GM21529 (cell line): ENCODE data around the gene BTBD6.

Experiments
- ATAC-seq: cut with Tn5 transposase; IDR thresholded peaks from one replicate; pipeline ENCODE4 v1.9.1; 2021; ENCODE audit not compliant: unreplicated experiment

Gene BTBD6

DNA sequence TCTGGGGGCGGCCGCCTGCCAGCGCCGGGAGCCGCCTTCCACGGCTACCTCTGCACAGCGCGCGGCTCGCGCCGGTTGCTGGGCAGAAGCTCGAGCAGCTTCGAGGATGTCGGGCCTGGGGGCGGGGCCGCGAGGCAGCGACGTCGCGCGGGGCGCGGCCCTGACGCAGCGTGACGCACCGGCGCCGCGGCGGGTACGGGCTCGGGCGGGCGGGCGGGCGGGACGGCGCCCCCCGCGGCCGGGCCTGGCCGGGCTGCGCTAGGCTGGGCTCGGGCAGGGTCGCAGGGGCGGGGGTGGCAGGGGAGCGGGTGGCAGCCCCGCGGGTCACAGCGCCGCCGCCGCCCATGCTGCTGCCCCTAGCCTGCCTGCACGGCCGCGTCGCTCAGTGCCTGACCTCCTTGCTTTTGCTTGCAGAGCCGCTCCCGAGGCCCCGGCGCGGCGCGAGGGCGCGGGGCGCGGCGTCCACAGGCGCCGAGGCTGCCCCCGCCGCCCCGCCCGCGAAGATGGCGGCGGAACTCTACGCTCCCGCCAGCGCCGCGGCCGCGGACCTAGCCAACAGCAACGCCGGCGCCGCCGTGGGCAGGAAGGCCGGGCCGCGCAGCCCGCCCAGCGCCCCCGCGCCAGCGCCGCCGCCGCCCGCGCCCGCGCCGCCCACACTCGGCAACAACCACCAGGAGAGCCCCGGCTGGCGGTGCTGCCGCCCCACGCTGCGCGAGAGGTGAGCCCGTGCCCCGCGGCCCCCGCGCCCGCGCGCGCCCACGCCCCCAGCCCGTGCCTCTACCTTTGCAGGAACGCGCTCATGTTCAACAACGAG, at the start of gene BTBD6:
Gene BTBD6 (plus strand): TSS at position 166 of the 814 bp plus-strand sequence. CDS start 179 bp downstream, at position 345.
- peak; percentile 87 for ATAC-seq

DNA sequence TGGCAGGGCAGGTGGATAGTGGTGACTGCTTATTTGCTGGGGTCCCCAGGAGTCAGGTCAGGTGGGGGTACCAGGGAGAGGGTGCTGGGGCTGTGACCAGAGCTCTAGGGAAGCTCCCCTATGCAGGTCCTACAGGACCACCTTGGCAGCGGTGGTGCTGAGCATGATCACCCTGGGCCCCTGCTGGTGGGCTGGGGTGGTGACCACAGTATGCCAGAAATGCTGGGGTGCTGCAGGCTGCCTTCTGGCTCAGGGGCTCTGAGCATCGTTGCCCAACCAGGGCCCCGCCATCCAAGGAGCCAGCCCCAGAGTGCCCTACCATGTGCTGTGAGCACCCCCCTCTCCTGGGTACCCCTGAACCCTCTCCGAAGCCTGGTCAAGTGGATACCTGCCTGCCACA, 49.7 kb upstream of the BTBD6 start:
- ATAC-seq, result no peak

DNA sequence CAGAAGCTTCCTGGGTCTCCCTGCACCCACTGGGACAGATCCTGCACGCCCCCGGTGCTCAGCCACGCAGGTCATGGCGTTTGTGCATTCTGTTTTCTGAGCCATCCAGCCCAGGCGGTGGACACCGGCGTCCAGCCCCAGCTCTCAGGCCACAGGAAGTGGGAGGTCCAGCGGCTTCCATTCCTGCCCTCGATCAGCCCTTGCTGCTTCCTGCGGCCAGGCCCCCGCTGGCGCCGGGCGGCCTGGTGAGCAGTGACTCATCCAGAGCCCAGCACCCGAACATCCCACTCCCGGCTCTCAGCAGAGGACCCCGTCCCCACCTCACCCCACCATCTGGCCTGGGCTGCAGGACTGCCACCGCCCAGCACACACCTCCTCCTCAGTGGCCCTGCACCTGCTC, 49.2 kb upstream of the BTBD6 start:
- no peak for ATAC-seq

DNA sequence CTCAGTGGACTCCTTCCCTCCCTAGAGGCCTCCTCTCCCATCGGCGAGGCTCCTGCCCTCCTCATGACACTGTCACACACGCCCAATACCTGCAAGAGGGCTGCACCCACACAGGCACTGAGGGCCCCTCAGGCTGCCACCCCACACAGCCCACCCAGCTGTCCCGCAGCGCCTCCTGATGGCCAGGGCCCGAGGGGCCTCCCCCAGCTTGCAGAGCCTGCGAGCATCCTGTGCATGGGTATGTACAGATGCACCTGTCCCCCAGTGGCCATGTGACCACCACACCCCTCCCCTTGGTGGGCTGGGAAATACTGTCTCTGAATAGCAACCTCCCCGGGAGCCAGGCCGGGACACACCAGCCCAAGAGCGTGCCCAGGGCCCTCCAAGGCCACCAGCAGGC, 48.3 kb upstream of the BTBD6 start:
- ATAC-seq, result no peak

DNA sequence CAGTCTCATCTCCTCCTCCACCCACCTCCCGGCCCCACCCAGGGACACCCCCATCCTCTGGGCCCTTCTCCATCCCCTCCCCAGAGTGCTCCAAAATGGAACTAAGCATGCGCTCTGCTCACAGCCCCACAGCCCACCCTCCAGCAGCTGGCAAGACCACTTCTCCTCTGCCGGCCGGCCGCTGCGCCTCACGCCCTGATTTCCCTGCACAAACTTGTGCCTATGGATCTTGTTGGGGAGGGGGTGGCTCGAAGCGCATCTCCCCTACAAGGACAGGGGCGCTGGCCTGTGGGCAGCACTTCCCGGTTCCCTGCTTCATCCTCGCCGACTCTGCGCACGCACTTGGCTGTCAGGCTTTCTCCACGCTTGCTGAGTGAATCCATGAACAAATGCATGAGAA, 47.7 kb upstream of the BTBD6 start:
- ATAC-seq, result no peak

DNA sequence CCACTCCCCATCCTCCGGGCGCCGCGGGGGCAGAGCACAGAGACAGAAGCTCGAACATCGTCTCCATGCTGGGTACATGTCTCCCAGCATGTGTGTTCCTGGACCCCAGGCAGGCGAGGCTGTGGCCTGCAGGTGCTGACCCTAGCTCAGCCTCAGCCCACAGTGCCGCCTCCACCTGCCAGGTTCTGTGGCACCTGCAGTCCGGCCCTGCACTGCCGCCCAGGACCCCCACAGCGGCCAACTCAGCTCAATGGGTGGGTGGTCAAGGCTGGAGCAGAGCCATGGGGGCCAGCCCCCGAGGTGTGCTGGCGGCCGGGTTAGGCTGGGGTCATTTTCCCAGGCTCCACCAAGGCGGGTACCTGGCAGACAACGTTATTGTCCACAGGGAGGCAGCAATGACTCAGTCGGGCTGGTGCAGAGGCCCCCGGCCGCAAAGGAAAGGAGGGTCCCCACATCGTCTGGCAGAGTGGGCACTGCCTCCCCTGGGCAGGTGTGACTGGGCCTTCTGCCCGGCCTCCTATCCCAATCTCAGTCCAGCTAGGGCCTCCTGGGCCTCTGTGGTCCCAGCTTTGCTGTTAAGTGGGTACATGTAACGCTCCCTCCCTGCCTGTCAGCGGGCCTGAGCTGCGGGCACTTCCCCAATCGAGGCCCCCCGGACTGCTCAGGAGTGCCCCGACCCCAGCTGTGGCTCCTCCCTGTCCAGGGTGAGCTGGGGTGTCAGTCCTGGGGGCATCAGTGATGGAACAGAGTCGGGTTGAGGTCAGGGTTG, 47.0 kb upstream of the BTBD6 start:
- ATAC-seq, result no peak

DNA sequence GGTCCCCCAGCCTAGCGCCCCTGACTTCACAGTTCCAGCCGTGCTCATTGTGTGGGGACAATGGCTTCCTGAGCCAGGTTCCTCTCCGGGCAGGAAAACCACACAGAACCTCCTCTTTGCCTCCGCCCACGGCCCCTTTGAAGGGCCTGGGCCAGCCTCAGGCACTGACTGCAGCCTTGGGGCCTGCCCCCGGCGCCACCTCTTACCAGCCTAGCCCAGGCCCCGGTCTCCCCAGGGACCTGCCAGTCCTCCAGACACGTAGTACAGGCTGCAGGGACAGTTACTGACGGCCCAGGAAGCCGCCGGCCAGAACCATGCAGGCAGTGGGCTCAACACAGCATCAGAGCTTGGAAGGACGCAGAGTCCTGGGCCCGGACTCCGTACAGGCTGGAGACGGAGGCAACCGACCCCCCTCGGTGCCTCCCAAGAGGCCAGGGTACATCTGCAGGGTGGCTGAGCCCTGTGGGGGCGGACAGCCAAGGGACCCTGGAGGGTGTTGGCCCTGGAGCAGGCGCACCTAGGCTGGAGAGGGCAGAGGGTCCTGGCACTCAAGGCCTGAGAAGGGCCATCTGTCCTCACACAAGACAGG, 46.3 kb upstream of the BTBD6 start:
- no peak for ATAC-seq

DNA sequence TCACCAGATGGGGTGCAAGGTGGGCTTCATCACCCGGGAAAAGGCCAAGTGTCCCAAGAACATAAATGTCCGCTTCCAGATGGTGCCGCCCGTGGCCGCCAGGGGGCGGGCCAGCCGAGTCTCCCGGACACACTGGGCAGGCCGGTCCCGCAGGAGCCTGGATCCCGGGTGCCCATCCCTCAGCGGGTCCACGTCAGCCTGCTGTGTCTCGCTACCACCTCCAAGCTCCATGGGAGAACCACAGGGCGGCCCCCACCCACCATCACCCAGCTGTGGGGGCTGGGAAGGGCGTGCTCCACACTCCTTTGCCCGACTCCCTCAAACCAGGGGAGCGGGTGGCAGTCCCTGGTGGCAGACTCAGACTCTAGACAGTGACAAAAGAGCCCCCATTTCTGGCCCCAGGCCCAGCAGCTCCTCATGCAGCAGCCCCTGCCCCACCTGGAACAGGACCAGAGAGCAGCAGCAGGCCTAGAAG, 45.2 kb upstream of the BTBD6 start:
- no peak for ATAC-seq

DNA sequence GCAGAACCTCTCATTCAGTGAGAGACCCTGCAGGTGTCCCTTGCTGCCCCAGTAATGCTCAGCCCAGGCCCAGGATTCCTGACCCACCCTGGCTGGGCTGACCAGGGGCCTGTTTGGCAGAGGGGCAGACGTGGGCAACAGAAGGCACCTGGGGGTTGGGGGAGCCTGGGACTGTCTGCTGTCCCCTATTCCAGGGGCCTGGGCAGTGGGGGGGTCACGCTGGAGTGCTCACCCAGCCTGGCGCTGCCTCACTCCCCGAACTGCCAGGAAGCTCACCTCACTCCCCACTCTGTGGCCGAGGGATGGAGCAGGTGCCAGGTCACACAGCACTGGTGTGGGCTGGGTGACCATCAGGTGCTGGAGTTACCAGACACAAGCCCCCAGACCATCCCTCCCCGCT, 44.6 kb upstream of the BTBD6 start:
- ATAC-seq, result no peak

DNA sequence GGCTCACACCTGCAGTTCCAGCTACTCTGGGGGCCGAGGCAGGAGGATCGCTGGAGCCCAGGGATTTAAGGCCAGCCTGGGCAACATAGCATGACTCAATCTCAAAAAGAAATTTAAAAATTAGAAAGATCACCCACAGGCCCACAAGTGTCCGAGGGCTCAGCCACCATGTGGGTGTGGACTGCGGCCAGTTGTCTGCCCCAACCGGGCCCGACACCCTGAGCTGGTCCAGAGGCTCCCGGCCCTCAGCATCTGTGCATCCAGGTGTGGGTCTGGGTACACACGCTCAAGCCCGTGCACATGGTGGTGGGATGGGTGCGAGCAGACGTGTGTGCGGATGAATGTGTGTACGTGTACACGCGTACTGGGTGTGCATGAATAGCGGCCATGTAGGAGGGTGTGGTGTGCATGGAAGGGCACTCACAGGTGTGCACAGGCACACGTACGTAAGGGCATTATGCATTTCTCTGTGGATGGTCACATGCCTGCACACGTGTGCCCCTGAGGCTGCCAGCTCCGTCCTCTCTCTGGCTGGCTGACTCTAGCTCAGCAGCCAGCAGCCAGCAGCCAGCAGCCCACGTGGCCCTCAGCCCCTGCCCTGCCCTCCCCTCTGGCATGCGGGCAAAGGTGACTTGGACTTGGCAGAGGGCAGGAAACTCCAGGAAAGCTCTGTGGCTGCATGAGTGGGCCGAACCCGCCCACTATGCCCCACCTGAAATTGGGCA, 44.0 kb upstream of the BTBD6 start:
- no peak for ATAC-seq

DNA sequence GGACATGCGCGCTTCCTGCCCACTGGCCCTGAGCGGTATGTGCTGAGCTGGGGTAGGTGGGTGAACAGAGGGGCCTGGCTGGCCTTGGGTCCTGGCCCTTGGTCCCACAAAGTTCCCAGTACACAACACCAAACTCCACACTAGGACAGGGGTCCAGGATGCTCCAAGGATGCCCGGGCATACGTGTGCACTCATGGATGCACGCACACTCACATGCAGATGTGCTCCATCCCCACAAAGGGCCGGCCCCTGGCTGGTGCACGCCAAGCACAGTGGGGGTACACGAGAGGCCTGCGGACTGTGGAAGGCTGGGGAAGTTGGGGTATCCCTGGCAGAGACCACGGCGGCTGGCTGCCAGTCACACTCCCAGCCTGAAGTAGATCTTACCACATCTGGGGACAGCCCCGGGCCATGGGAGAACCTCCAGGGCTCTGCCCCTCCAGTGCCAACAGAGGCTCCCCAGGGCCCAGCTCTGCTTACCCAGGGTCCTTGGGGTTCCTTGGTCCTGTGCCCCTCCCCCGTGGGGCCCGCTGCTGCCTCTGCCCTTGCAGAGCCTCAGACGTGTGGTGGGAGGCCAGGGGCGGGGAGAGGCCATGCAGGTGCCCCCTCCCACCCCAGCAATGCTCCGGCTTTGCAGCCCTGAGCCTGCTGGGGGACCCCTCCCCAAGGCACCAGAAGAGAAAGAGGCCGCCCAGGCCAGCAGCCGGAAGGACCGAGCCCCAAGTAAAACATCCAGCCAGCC, 43.2 kb upstream of the BTBD6 start:
- no peak for ATAC-seq

DNA sequence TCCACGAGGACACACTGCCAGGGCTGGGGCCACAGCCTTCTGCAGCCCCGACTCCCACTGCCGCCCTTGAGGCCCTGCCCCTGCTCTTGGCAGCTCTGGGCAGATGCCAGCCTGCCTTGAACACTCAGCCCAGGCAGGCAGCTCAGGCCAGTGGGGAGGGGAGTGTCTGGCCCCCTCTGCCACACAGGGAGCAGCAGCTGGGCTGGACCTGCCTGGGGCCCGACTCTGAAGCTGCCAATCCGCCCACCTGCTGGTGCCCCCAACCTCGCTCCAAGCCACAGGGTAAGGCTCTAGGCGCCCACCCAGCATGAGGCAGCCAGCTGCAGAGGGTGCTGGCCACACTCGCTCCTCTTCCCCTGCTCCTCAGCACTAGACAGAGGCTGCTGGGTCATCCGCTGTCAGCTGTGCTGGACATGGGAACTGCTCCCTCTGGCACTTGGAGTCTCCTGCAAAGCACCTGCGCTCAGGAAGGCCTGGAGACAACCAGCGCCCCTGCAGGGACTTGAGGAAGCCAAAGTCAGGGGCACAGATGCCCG, 42.6 kb upstream of the BTBD6 start:
- ATAC-seq, result no peak

DNA sequence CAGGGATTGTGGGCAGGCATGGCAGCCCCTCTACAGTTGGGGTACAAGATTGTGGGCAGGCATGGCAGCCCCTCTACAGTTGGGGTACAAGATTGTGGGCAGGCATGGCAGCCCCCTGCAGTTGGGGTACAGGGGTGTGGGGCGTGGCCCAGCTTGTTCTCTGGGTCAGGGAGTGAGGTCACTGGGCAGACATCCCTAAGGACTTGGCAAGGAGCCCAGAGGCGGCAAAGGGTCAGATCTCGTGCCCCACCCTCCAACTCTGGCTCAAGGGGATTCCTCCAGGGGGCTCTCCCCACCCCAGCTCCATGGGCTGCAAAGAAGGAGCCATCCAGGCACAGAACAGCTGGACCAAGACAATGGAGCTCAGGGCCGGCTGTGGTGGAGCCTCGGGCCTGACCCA, 41.5 kb upstream of the BTBD6 start:
- no peak for ATAC-seq

DNA sequence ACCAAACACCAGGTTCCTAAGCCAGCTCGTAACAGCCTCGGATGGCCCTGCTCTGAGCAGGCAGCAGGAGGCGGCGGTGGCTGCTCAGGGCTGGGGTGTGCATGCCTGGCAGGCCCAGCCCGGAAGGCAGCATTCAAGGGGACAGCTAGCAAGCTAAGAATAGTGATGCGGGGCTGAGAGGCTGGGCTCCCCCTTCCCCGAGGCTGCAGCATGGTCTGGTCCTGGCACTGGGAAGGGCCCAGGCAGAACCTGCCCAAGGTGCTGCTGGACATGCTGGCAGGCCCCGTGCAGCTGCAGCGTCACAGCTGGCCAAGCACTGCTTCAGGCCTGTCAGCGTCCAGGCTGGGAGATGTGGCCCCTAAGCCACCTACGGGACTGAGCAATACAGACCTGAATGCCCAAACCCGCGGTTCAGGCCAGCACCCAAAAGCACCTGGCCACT, 40.9 kb upstream of the BTBD6 start:
- ATAC-seq, result no peak

DNA sequence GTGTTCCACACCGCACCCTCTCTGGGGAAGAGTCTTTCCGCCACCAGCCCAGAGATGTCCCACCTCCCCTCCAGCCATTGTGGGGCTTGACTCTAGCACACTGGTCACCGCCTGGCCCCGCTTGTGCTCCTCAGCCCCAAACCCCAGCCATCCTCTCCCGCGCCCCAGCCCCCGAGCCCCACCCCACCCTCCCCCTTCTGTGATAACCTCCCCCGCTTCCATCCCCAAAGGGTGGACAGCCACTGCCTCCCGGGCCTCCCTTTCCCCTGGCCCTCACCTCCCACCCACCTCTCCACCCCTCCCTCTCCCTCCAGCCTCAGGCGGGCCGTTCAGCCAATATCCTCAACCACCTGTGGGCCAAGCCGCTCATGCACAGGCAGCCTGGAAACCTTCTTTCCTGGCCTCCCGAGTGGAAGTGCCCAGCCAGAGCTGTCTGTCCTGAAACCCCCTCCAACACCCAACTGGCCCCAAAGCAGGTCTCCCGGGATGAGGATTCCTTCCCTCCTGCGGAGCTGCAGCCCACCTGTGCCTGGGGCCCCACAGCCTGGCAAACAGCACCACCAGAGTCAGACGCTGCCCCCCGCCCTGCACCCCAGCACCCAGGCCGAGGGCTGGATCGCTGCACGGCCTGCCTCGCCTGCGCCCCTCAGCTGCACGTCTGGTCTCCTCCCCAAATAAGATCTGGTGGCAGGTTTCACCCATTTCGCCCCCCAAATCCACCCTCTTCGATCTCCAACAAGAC, 40.2 kb upstream of the BTBD6 start:
- ATAC-seq, result no peak

DNA sequence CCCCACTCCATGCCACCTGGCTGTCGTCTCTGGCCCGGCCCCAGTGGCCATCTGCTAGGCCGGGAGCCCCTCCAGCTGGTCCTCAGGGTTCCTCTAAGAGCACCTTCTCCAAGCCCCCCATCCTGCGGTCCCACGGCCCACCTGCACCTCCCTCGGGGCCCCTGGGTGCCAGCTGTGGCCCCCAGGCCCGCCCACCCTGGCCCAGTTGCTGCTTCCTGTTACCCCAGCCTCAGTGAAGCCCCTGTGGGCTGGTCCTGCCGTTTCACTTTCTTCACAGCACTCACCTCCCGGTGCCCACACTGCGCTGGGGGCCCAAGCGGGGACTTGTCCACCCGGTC, 39.6 kb upstream of the BTBD6 start:
- ATAC-seq, result no peak

DNA sequence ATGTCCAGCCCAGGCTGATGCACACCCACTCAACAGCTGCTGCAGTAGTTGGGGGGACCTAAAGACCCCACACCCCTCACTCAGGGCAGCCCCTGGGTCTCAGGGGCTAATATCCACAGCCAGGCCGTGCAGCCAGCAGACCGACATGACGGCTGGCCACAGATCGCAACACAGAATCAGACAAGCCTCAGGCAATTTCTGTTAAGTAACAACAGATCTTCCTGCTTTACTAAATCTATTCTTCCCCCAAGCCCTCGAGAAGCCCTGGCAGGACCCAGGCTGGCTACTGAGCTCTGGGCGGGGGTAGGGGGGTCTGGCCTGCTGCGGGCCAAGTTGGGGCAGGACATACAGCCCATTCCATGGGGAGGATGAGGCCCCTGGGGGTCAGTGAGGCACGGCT, 39.2 kb upstream of the BTBD6 start:
- no peak for ATAC-seq

DNA sequence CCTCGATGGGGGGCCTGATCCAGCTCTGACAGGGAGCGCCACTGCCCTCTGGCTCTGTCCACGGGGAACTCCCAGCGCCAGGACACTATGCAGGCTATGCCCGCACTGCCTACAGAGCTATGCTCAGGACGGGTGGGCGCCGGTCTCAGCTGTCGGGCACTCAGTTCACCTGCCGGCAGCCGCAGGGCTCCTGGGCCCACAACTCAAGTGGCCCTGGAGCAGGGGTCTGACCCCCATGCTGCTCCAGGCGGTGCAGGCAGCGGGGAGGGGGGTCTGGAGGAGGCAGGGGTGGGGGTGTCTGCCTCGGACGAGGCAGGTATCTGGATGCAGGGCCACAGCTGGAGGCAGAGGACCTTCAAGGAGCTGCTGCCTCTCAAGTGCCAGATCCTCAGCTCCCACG, 38.7 kb upstream of the BTBD6 start:
- ATAC-seq, result no peak

DNA sequence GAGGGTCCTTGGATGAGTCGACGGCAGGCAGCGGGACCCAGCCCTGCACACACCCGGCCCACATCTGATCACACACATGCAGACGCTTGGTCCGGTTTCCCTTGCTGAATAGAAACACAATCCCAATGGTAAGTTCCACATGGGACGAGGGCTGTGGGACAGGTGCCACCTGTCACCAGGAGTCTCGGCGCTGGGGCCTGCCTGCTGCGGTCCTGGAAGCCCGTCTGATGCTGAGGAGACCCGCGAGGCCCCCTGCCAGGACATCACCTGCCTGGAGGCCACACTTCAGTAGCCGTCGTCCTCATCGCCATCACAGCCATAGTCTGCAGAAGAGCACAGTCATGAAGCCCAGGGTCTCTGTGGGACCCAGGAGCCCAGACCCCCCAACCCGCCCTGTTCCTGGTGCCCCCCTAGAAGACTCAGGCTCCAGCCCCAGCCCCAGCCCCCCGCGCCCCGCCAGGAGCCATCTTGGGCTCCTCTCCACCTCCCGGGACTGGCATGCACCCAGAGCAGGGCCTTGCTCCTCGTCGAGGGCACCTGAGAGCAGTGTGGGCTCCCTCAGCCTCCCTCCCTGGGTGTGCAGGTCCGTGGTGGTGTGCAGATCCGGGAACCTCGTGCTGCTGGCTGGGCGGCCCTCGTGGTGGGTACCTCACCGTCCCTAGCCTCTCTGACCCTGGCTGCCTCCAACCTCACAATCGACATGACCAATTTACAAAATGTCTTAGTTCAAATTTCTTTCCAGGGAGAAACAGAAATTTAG, 37.9 kb upstream of the BTBD6 start:
- ATAC-seq, result no peak
